Measurements from ENCODE around the gene CA5B.
"Not testable (repeated sequence)": the region's sequence is repeated elsewhere in the genome, so short reads cannot be mapped to it uniquely, and the experiment has no call there.

CA5B gene

GRCh38 chrX:15758140-15758539 is 20.1 kb downstream of the CA5B start:
- Mint-ChIP-seq H3K36me3 (ENCODE audit: insufficient read depth) (peaks cover 20% of the 10 kb centered on the region), H3K27me3 (no peaks in the 10 kb centered on the region), H3K9me3 (no peaks in the 10 kb centered on the region), H3K4me1 (ENCODE audit: low read depth in 2 of 2) (peaks cover 29 to 45% of the 10 kb centered on the region in 2 donors), H3K27ac (peak overlapping the region; percentile 77 to 96), H3K4me3 (peak overlapping the region; percentile 36 to 70)
- peak in 2 of 3 experiments; percentile 28 to 29 for DNase-seq
- ATAC-seq (replicated peaks), result peak; percentile 91

- Mint-ChIP-seq H3K36me3 (ENCODE audit: insufficient read depth) (peaks cover 18% of the 10 kb centered on the region), H3K27ac (peak overlapping the region; percentile 84 to 96), H3K4me1 (ENCODE audit: low read depth in 2 of 2) (peaks cover 23 to 35% of the 10 kb centered on the region in 2 donors)
- DNase-seq; ATAC-seq (replicated peaks); H3K4me3 Mint-ChIP-seq; H3K27me3 Mint-ChIP-seq; H3K9me3 Mint-ChIP-seq: not testable (repeated sequence)
Observed at GRCh38 chrX:15759886-15760285, 21.8 kb downstream of the CA5B start.

- no peaks in the 10 kb centered on the region for H3K27me3 Mint-ChIP-seq
- H3K9me3 Mint-ChIP-seq, result no peaks in the 10 kb centered on the region
- ATAC-seq (replicated peaks) (peak; percentile 59), DNase-seq (peak; percentile 23 to 31 (median 23))
- H3K4me1 Mint-ChIP-seq (ENCODE audit: low read depth in 2 of 2), result peaks cover 16 to 29% of the 10 kb centered on the region in 2 donors
- H3K27ac Mint-ChIP-seq, result peak overlapping the region in 1 of 2 donors; percentile 62
- H3K36me3 Mint-ChIP-seq (ENCODE audit: insufficient read depth), result peaks cover 23% of the 10 kb centered on the region
- no peak overlapping the region for H3K4me3 Mint-ChIP-seq
Observed at GRCh38 chrX:15761564-15762191, 23.6 kb downstream of the CA5B start.

- no peak for DNase-seq
- Mint-ChIP-seq H3K9me3 (no peaks in the 10 kb centered on the region), H3K4me1 (ENCODE audit: low read depth in 2 of 2) (peaks cover 8 to 15% of the 10 kb centered on the region in 2 donors), H3K27me3 (no peaks in the 10 kb centered on the region), H3K4me3 (no peak overlapping the region), H3K27ac (peak overlapping the region; percentile 56 to 85), H3K36me3 (ENCODE audit: insufficient read depth) (peaks cover 41% of the 10 kb centered on the region)
- no peak for ATAC-seq (replicated peaks)
Observed at GRCh38 chrX:15769300-15769954, 31.4 kb downstream of the CA5B start.

GRCh38 chrX:15781961-15782699 is 44.1 kb downstream of the CA5B start:
- Mint-ChIP-seq H3K36me3 (ENCODE audit: insufficient read depth) (peaks cover 39% of the 10 kb centered on the region), H3K27me3 (no peaks in the 10 kb centered on the region), H3K27ac (peak overlapping the region; percentile 98 to 99), H3K4me1 (ENCODE audit: low read depth in 2 of 2) (peaks cover 4 to 5% of the 10 kb centered on the region in 2 donors), H3K9me3 (no peaks in the 10 kb centered on the region), H3K4me3 (peak overlapping the region; percentile 84 to 86)
- DNase-seq, result peak; percentile 5 to 10 (median 8)
- ATAC-seq (replicated peaks), result peak; percentile 76

- Mint-ChIP-seq H3K27ac (no peak overlapping the region), H3K4me3 (no peak overlapping the region), H3K27me3 (no peaks in the 10 kb centered on the region), H3K4me1 (ENCODE audit: low read depth in 2 of 2) (peaks cover 4 to 5% of the 10 kb centered on the region in 2 donors), H3K36me3 (ENCODE audit: insufficient read depth) (peaks cover 20% of the 10 kb centered on the region), H3K9me3 (no peaks in the 10 kb centered on the region)
- DNase-seq, result no peak
- no peak for ATAC-seq (replicated peaks)
Observed at GRCh38 chrX:15785176-15785750, 47.2 kb downstream of the CA5B start.

- Mint-ChIP-seq H3K4me3 (no peak overlapping the region), H3K4me1 (ENCODE audit: low read depth in 2 of 2) (peaks cover 3 to 4% of the 10 kb centered on the region in 2 donors), H3K9me3 (no peaks in the 10 kb centered on the region), H3K27ac (peak overlapping the region in 1 of 2 donors; percentile 68), H3K36me3 (ENCODE audit: insufficient read depth) (peaks cover 14% of the 10 kb centered on the region), H3K27me3 (no peaks in the 10 kb centered on the region)
- DNase-seq (no peak), ATAC-seq (replicated peaks) (no peak)
Observed at GRCh38 chrX:15786915-15787314, 48.8 kb downstream of the CA5B start.

- no peaks in the 10 kb centered on the region for H3K9me3 Mint-ChIP-seq
- H3K4me3 Mint-ChIP-seq, result no peak within 1 kb of the TSS
- H3K4me1 Mint-ChIP-seq (ENCODE audit: low read depth in 2 of 2), result peaks cover 4 to 12% of the 10 kb centered on the region in 2 donors
- H3K36me3 Mint-ChIP-seq (ENCODE audit: insufficient read depth), result peaks cover 10% of the 10 kb centered on the region
- DNase-seq, result peak; percentile 79 to 81 (median 81)
- ATAC-seq (replicated peaks), result peak; percentile 85
- no peaks in the 10 kb centered on the region for H3K27me3 Mint-ChIP-seq
- H3K27ac Mint-ChIP-seq, result no peak within 1 kb of the TSS
Observed at GRCh38 chrX:15789979-15790768, 52.1 kb downstream of the CA5B start, which contains the start of gene ZRSR2. ZRSR2 (plus strand) TSS chrX:15790484; CDS start chrX:15790496, 12 bp downstream.

- peaks cover 15% of the 10 kb centered on the region for H3K36me3 Mint-ChIP-seq (ENCODE audit: insufficient read depth)
- DNase-seq (no peak), ATAC-seq (replicated peaks) (peak; percentile 30)
- no peaks in the 10 kb centered on the region for H3K27me3 Mint-ChIP-seq
- peaks cover 4 to 15% of the 10 kb centered on the region in 2 donors for H3K4me1 Mint-ChIP-seq (ENCODE audit: low read depth in 2 of 2)
- H3K4me3 Mint-ChIP-seq, result no peak overlapping the region
- no peak overlapping the region for H3K27ac Mint-ChIP-seq
- H3K9me3 Mint-ChIP-seq, result no peaks in the 10 kb centered on the region
Observed at GRCh38 chrX:15790769-15791290, 52.8 kb downstream of the CA5B start.

GRCh38 chrX:15797707-15798106 is 59.6 kb downstream of the CA5B start:
- ATAC-seq (replicated peaks), result no peak
- H3K4me1 Mint-ChIP-seq (ENCODE audit: low read depth in 2 of 2), result peaks cover 11 to 30% of the 10 kb centered on the region in 2 donors
- peak overlapping the region in 1 of 2 donors; percentile 22 for H3K4me3 Mint-ChIP-seq
- no peak for DNase-seq
- peak overlapping the region in 1 of 2 donors; percentile 90 for H3K27ac Mint-ChIP-seq
- H3K9me3 Mint-ChIP-seq, result no peaks in the 10 kb centered on the region
- H3K36me3 Mint-ChIP-seq (ENCODE audit: insufficient read depth), result peaks cover 62% of the 10 kb centered on the region
- H3K27me3 Mint-ChIP-seq, result no peaks in the 10 kb centered on the region

GRCh38 chrX:15804563-15804962 is 66.5 kb downstream of the CA5B start:
- Mint-ChIP-seq H3K4me1 (ENCODE audit: low read depth in 2 of 2) (peaks cover 0 to 2% of the 10 kb centered on the region in 2 donors), H3K27ac (no peak overlapping the region), H3K9me3 (no peaks in the 10 kb centered on the region), H3K36me3 (ENCODE audit: insufficient read depth) (peaks cover 80% of the 10 kb centered on the region), H3K4me3 (no peak overlapping the region), H3K27me3 (no peaks in the 10 kb centered on the region)
- no peak for ATAC-seq (replicated peaks)
- no peak for DNase-seq

GRCh38 chrX:15808254-15808653 is 70.2 kb downstream of the CA5B start:
- H3K27ac Mint-ChIP-seq, result no peak overlapping the region
- peaks cover 72% of the 10 kb centered on the region for H3K36me3 Mint-ChIP-seq (ENCODE audit: insufficient read depth)

More at GRCh38 chrX:15808254-15808653, 70.2 kb downstream of the CA5B start:
- no peak for ATAC-seq (replicated peaks)
- H3K9me3 Mint-ChIP-seq, result no peaks in the 10 kb centered on the region
- peaks cover 0 to 2% of the 10 kb centered on the region in 2 donors for H3K4me1 Mint-ChIP-seq (ENCODE audit: low read depth in 2 of 2)
- H3K4me3 Mint-ChIP-seq, result no peak overlapping the region
- no peaks in the 10 kb centered on the region for H3K27me3 Mint-ChIP-seq
- DNase-seq, result no peak
